Measurements from ENCODE around the gene MTA1.

MTA1 gene

GRCh38 chr14:105424861-105425260, 5.2 kb downstream of the MTA1 start:
- Histone ChIP-seq H4K20me1 (ENCODE audit: insufficient read depth, low read length) (no peaks in the 10 kb centered on the region), H3K9me2 (replicated peaks; ENCODE audit: insufficient read depth, low read length) (no peaks in the 10 kb centered on the region), H3K27ac (ENCODE audit: low read length) (no peak overlapping the region), H3F3A (ENCODE audit: insufficient read depth, low read length) (no peaks in the 10 kb centered on the region), H3K4me2 (ENCODE audit: low read depth, low read length) (no peak overlapping the region), H2AFZ (ENCODE audit: low read length) (no peak overlapping the region), H3K9ac (ENCODE audit: low read length) (no peak overlapping the region), H3K79me2 (ENCODE audit: low read length) (peaks cover 39% of the 10 kb centered on the region), H3K4me1 (ENCODE audit: low read length) (no peaks in the 10 kb centered on the region), H3K27me3 (replicated peaks; ENCODE audit: insufficient read depth, low read length) (no peaks in the 10 kb centered on the region), H3K9me3 (replicated peaks; ENCODE audit: insufficient read depth, low read length) (no peaks in the 10 kb centered on the region), H3K36me3 (replicated peaks; ENCODE audit: insufficient read depth, low read length) (no peaks in the 10 kb centered on the region), H3K4me3 (ENCODE audit: low read length) (no peak overlapping the region)
- no peak for DNase-seq
- TF ChIP-seq EZH2phosphoT487 (IDR thresholded peaks at IDR 0.05; ENCODE audit: low read length) (no peak), EZH2 (optimal IDR thresholded peaks at IDR 0.05; ENCODE audit: low read depth, low read length) (no peak), CTCF (IDR thresholded peaks at IDR 0.05; ENCODE audit: low read length) (no peak)

- no peaks in the 10 kb centered on the region for H3K9me2 ChIP-seq (replicated peaks; ENCODE audit: insufficient read depth, low read length)
- no peaks in the 10 kb centered on the region for H3K9me3 ChIP-seq (replicated peaks; ENCODE audit: insufficient read depth, low read length)
- no peak overlapping the region for H3K4me2 ChIP-seq (ENCODE audit: low read depth, low read length)
- no peak overlapping the region for H3K4me3 ChIP-seq (ENCODE audit: low read length)
- no peaks in the 10 kb centered on the region for H3F3A ChIP-seq (ENCODE audit: insufficient read depth, low read length)
- no peaks in the 10 kb centered on the region for H4K20me1 ChIP-seq (ENCODE audit: insufficient read depth, low read length)
- peaks cover 33% of the 10 kb centered on the region for H3K79me2 ChIP-seq (ENCODE audit: low read length)
- H3K27me3 ChIP-seq (replicated peaks; ENCODE audit: insufficient read depth, low read length): no peaks in the 10 kb centered on the region
- DNase-seq: no peak
- no peaks in the 10 kb centered on the region for H3K4me1 ChIP-seq (ENCODE audit: low read length)
- H2AFZ ChIP-seq (ENCODE audit: low read length): no peak overlapping the region
- H3K36me3 ChIP-seq (replicated peaks; ENCODE audit: insufficient read depth, low read length): no peaks in the 10 kb centered on the region
- no peak overlapping the region for H3K9ac ChIP-seq (ENCODE audit: low read length)
- TF ChIP-seq CTCF (IDR thresholded peaks at IDR 0.05; ENCODE audit: low read length) (no peak), EZH2 (optimal IDR thresholded peaks at IDR 0.05; ENCODE audit: low read depth, low read length) (no peak), EZH2phosphoT487 (IDR thresholded peaks at IDR 0.05; ENCODE audit: low read length) (no peak)
- H3K27ac ChIP-seq (ENCODE audit: low read length): no peak overlapping the region
Observed at GRCh38 chr14:105425823-105426247, 6.2 kb downstream of the MTA1 start.

- no peaks in the 10 kb centered on the region for H3K9me2 ChIP-seq (replicated peaks; ENCODE audit: insufficient read depth, low read length)
- TF ChIP-seq EZH2 (optimal IDR thresholded peaks at IDR 0.05; ENCODE audit: low read depth, low read length) (no peak), CTCF (IDR thresholded peaks at IDR 0.05; ENCODE audit: low read length) (no peak), EZH2phosphoT487 (IDR thresholded peaks at IDR 0.05; ENCODE audit: low read length) (no peak)
- H3K4me2 ChIP-seq (ENCODE audit: low read depth, low read length): no peak overlapping the region
- H3K27ac ChIP-seq (ENCODE audit: low read length): no peak overlapping the region
- DNase-seq: no peak
- peaks cover 26% of the 10 kb centered on the region for H3K79me2 ChIP-seq (ENCODE audit: low read length)
- H3K4me3 ChIP-seq (ENCODE audit: low read length): no peak overlapping the region
- H2AFZ ChIP-seq (ENCODE audit: low read length): no peak overlapping the region
- no peaks in the 10 kb centered on the region for H3K27me3 ChIP-seq (replicated peaks; ENCODE audit: insufficient read depth, low read length)
- no peaks in the 10 kb centered on the region for H3K4me1 ChIP-seq (ENCODE audit: low read length)
- no peaks in the 10 kb centered on the region for H3K9me3 ChIP-seq (replicated peaks; ENCODE audit: insufficient read depth, low read length)
- no peaks in the 10 kb centered on the region for H4K20me1 ChIP-seq (ENCODE audit: insufficient read depth, low read length)
- H3K9ac ChIP-seq (ENCODE audit: low read length): no peak overlapping the region
- no peaks in the 10 kb centered on the region for H3F3A ChIP-seq (ENCODE audit: insufficient read depth, low read length)
- no peaks in the 10 kb centered on the region for H3K36me3 ChIP-seq (replicated peaks; ENCODE audit: insufficient read depth, low read length)
Observed at GRCh38 chr14:105426416-105427130, 6.9 kb downstream of the MTA1 start.

Measured in MM.1S (cell line).